H9 (cell line): ENCODE measurements around the gene ARL4D. TPM values are rescaled to one million over a fixed set of nuclear protein-coding genes. Genes with fewer than 3 reads are reported as not detected.

Experiments used
- DNase-seq: peaks from one replicate; pipeline ENCODE4 v3.0.0-alpha.2; 2017
- H2AFZ ChIP-seq: one replicate; pipeline ENCODE4 v1.6.1; 2013; ENCODE audit warnings: mild to moderate bottlenecking, low read length, control low read depth, moderate library complexity
- H2AK5ac ChIP-seq: 2 replicates; pipeline ENCODE4 v1.6.1; 2013; ENCODE audit warnings: low read length, control low read depth, mixed read lengths; ENCODE audit not compliant: insufficient read length
- H2BK120ac ChIP-seq: one replicate; pipeline ENCODE4 v1.6.1; 2013; ENCODE audit warnings: low read depth, mild to moderate bottlenecking, low read length, control low read depth, inconsistent platforms; ENCODE audit not compliant: poor library complexity, severe bottlenecking
- H2BK12ac ChIP-seq: 2 replicates; pipeline ENCODE4 v1.6.1; 2013; ENCODE audit warnings: low read length, control low read depth, mixed read lengths, low read depth; ENCODE audit not compliant: insufficient read length
- H2BK15ac ChIP-seq: 2 replicates; pipeline ENCODE4 v1.6.1; 2013; ENCODE audit warnings: low read depth, low read length, control low read depth
- H2BK20ac ChIP-seq: one replicate; pipeline ENCODE4 v1.6.1; 2013; ENCODE audit warnings: low read depth, mild to moderate bottlenecking, low read length, control low read depth, inconsistent platforms; ENCODE audit not compliant: poor library complexity, severe bottlenecking
- H2BK5ac ChIP-seq: 2 replicates; pipeline ENCODE4 v1.6.1; 2013; ENCODE audit warnings: low read length, control low read depth, mixed read lengths; ENCODE audit not compliant: insufficient read length
- H3K14ac ChIP-seq: 2 replicates; pipeline ENCODE4 v1.6.1; 2013; ENCODE audit warnings: low read length, control low read depth; ENCODE audit not compliant: insufficient read depth
- H3K18ac ChIP-seq: 2 replicates; pipeline ENCODE4 v1.6.1; 2013; ENCODE audit warnings: low read depth, mild to moderate bottlenecking, mixed read lengths, low read length, control low read depth; ENCODE audit not compliant: insufficient read length
- H3K23ac ChIP-seq: 2 replicates; pipeline ENCODE4 v1.6.1; 2013; ENCODE audit warnings: low read length, control low read depth, mixed read lengths, low read depth; ENCODE audit not compliant: insufficient read length
- H3K23me2 ChIP-seq: 2 replicates; pipeline ENCODE4 v1.6.1; 2013; ENCODE audit warnings: low read depth, mild to moderate bottlenecking, mixed read lengths, low read length, control low read depth; ENCODE audit not compliant: insufficient read length, poor library complexity, severe bottlenecking
- H3K27ac ChIP-seq: 2 replicates; pipeline ENCODE4 v1.5.1; 2013; ENCODE audit warnings: low read length, control low read depth, mixed read lengths, low read depth; ENCODE audit not compliant: insufficient read length
- H3K27me3 ChIP-seq: 2 replicates; pipeline ENCODE4 v1.6.1; 2013; ENCODE audit warnings: low read length, control low read depth, inconsistent platforms; ENCODE audit not compliant: insufficient read depth
- H3K4ac ChIP-seq: 2 replicates; pipeline ENCODE4 v1.6.1; 2013; ENCODE audit warnings: low read depth, mild to moderate bottlenecking, control low read depth, inconsistent platforms, low read length, moderate library complexity
- H3K4me1 ChIP-seq: 2 replicates; pipeline ENCODE4 v1.6.1; 2013; ENCODE audit warnings: low read length, control low read depth, inconsistent platforms; ENCODE audit not compliant: insufficient read depth
- H3K4me2 ChIP-seq: 2 replicates; pipeline ENCODE4 v1.6.1; 2013; ENCODE audit warnings: low read length, control low read depth, mixed read lengths; ENCODE audit not compliant: insufficient read length, insufficient read depth
- H3K56ac ChIP-seq: 2 replicates; pipeline ENCODE4 v1.6.1; 2013; ENCODE audit warnings: low read depth, mild to moderate bottlenecking, mixed read lengths, low read length, control low read depth; ENCODE audit not compliant: insufficient read length
- H3K79me1 ChIP-seq: 2 replicates; pipeline ENCODE4 v1.6.1; 2013; ENCODE audit warnings: low read depth, mild to moderate bottlenecking, moderate library complexity, low read length, control low read depth, inconsistent platforms; ENCODE audit not compliant: insufficient read depth, poor library complexity, severe bottlenecking
- H3K79me2 ChIP-seq: 2 replicates; pipeline ENCODE4 v1.6.1; 2013; ENCODE audit warnings: low read length, control low read depth, inconsistent platforms; ENCODE audit not compliant: insufficient read depth
- H3K9ac ChIP-seq: 2 replicates; pipeline ENCODE4 v1.6.1; 2013; ENCODE audit warnings: low read length, control low read depth, mixed read lengths; ENCODE audit not compliant: insufficient read length; ENCODE audit errors: extremely low read depth
- H3K9me3 ChIP-seq: one replicate; pipeline ENCODE4 v1.6.1; 2013; ENCODE audit warnings: low read depth, low read length, inconsistent platforms; ENCODE audit not compliant: control insufficient read depth
- H3T11ph ChIP-seq: one replicate; pipeline ENCODE4 v1.6.1; 2013; ENCODE audit warnings: mild to moderate bottlenecking, low read length, control low read depth, inconsistent platforms
- H4K20me1 ChIP-seq: one replicate; pipeline ENCODE4 v1.6.1; 2013; ENCODE audit not compliant: control insufficient read depth, insufficient read length, insufficient read depth
- H4K5ac ChIP-seq: 2 replicates; pipeline ENCODE4 v1.6.1; 2013; ENCODE audit warnings: low read depth, mild to moderate bottlenecking, mixed read lengths, low read length, control low read depth; ENCODE audit not compliant: insufficient read length
- H4K8ac ChIP-seq: replicated peaks from 2 replicates; pipeline ENCODE4 v1.6.1; 2013; ENCODE audit warnings: low read length, control low read depth, mixed read lengths, low read depth; ENCODE audit not compliant: insufficient read length
- H4K91ac ChIP-seq: 2 replicates; pipeline ENCODE4 v1.6.1; 2013; ENCODE audit warnings: low read depth, mild to moderate bottlenecking, moderate library complexity, mixed read lengths, low read length, control low read depth; ENCODE audit not compliant: insufficient read length
- H3K27ac Mint-ChIP-seq, 3 experiments: 2 replicates in 2 of 3; 3 replicates in 1 of 3; pipeline ENCODE4 v1.8.0; 2020 to 2021; ENCODE audit warnings: mixed read lengths in 3 of 3, mild to moderate bottlenecking in 1 of 3, moderate library complexity in 1 of 3
- H3K27me3 Mint-ChIP-seq: 2 replicates; pipeline ENCODE4 v1.8.0; 2021; ENCODE audit warnings: low read depth, mild to moderate bottlenecking, moderate library complexity, mixed read lengths
- H3K36me3 Mint-ChIP-seq, 3 experiments: 2 replicates in 2 of 3; 3 replicates in 1 of 3; pipeline ENCODE4 v1.8.0; 2020 to 2021; ENCODE audit warnings: low read depth in 3 of 3, mixed read lengths in 3 of 3; ENCODE audit not compliant: insufficient read depth in 1 of 3
- H3K4me1 Mint-ChIP-seq, 2 experiments: 2 replicates each; pipeline ENCODE4 v1.8.0; 2020; ENCODE audit warnings: mixed read lengths in 2 of 2
- H3K4me3 Mint-ChIP-seq, 2 experiments: 2 replicates in 1 of 2; 3 replicates in 1 of 2; pipeline ENCODE4 v1.8.0; 2020 to 2021; ENCODE audit warnings: mild to moderate bottlenecking in 2 of 2, mixed read lengths in 2 of 2, moderate library complexity in 1 of 2
- H3K9me3 Mint-ChIP-seq, 2 experiments: 2 replicates in 1 of 2; 3 replicates in 1 of 2; pipeline ENCODE4 v1.8.0; 2020; ENCODE audit warnings: mild to moderate bottlenecking in 2 of 2, mixed read lengths in 2 of 2, moderate library complexity in 1 of 2
- CTCF ChIP-seq: fragments of 200-600 bp; sonication (generic); conservative IDR thresholded peaks from 3 replicates; pipeline ENCODE4 v1.8.0; 2021; ENCODE audit warnings: antibody characterized with exemption, mild to moderate bottlenecking
- WGBS: extraction: QIAGEN DNeasy Blood & Tissue Kit; methylation state at CpG from one replicate; pipeline ENCODE4 v1.1.7; 2013; ENCODE audit warnings: missing lambda C conversion rate, low lambda C conversion rate, mixed read lengths; ENCODE audit not compliant: insufficient read length; ENCODE audit errors: extremely low coverage; 5-methylcytosine and 5-hydroxymethylcytosine counted together
- total RNA-seq: library from RNA; stranded (reverse); gene quantifications from 2 replicates; pipeline ENCODE4 v1.2.1, GENCODE V29; 2021

Gene ARL4D
- total RNA-seq, 1 experiment from 2014 or later: 6.2 TPM

GRCh38 chr17:43381204-43381603 is 17.6 kb upstream of the ARL4D start:
- peaks cover 16 to 21% of the 10 kb centered on the region in 2 experiments for H3K9me3 Mint-ChIP-seq
- WGBS: no CpG with 5 or more reads among the region's 3 CpGs

More at GRCh38 chr17:43381204-43381603, 17.6 kb upstream of the ARL4D start:
- DNase-seq: no peak
- no peaks in the 10 kb centered on the region for H3K9me3 ChIP-seq
- no peak overlapping the region for H2BK20ac ChIP-seq
- H3K4me2 ChIP-seq: no peak overlapping the region
- H3K56ac ChIP-seq: no peak overlapping the region
- H2BK120ac ChIP-seq: no peak overlapping the region
- no peaks in the 10 kb centered on the region for H3K27me3 ChIP-seq
- H3K14ac ChIP-seq: no peak overlapping the region
- Mint-ChIP-seq H3K4me1 (peaks cover 11 to 12% of the 10 kb centered on the region in 2 experiments), H3K27me3 (peaks cover 2% of the 10 kb centered on the region), H3K36me3 (peaks cover 4 to 13% (median 11%) of the 10 kb centered on the region in 3 experiments; a peak in 6 of 7 replicates), H3K27ac (no peak overlapping the region), H3K4me3 (no peak overlapping the region)
- H3K23ac ChIP-seq: no peak overlapping the region
- no peak overlapping the region for H2AFZ ChIP-seq
- no peak overlapping the region for H2AK5ac ChIP-seq
- H3K18ac ChIP-seq: no peak overlapping the region
- no peak overlapping the region for H3K9ac ChIP-seq
- H3K79me1 ChIP-seq: no peaks in the 10 kb centered on the region
- no peak overlapping the region for H2BK15ac ChIP-seq
- no peak overlapping the region for H2BK5ac ChIP-seq
- no peak overlapping the region for H3T11ph ChIP-seq
- H3K79me2 ChIP-seq: no peaks in the 10 kb centered on the region
- no peaks in the 10 kb centered on the region for H3K23me2 ChIP-seq
- no peak overlapping the region for H4K91ac ChIP-seq
- no peak overlapping the region for H2BK12ac ChIP-seq
- no peak overlapping the region for H4K5ac ChIP-seq
- H3K4me1 ChIP-seq: no peaks in the 10 kb centered on the region; the same call in 1 of the 2 replicates
- no peak overlapping the region for H4K8ac ChIP-seq
- H4K20me1 ChIP-seq: no peaks in the 10 kb centered on the region
- no peak overlapping the region for H3K27ac ChIP-seq
- no peak for TF ChIP-seq CTCF
- H3K4ac ChIP-seq: no peak overlapping the region
